ENCODE measurements around the gene CCBE1. TPM values are rescaled to one million over a fixed set of nuclear protein-coding genes. Genes with fewer than 3 reads are reported as not detected.
A peak's percentile ranks its signal among the peaks of the same experiment; 100 is the strongest.

Gene CCBE1
- total RNA-seq, 3 donors from 2014 or later = 0.18 TPM; not detected in 2

- Mint-ChIP-seq H3K36me3 (ENCODE audit: insufficient read depth) (no peaks in the 10 kb centered on the region), H3K4me1 (ENCODE audit: low read depth) (no peaks in the 10 kb centered on the region), H3K4me3 (no peak overlapping the region), H3K9me3 (no peaks in the 10 kb centered on the region), H3K27me3 (ENCODE audit: low read depth) (peaks cover 27% of the 10 kb centered on the region)
- DNase-seq = no peak
- no peak for ATAC-seq
Measured at GRCh38 chr18:59419386-59419785, 277.8 kb downstream of the CCBE1 start.

DNA sequence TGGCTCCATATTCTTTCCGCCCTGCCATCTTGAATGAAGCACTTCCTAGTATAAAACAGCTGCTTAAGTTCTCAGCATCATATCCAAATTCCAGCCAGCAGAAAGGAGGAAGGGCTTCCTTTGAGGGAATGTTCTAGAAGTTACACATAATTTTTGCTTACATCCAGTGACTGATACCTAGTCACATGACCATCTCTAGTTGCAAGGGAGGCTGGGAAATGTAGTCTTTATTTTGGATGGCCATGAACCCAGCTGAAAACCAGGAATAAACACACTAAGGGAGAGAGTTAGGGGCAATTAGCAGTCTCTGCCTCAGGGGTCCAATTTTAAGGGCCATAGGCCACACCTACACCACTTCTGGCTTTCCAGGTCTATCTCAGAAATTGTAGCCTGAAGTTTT lies 280.4 kb downstream of the CCBE1 start:
- no peak for ATAC-seq
- no peak for DNase-seq
- Mint-ChIP-seq H3K36me3 (ENCODE audit: insufficient read depth) (no peaks in the 10 kb centered on the region), H3K4me3 (no peak overlapping the region), H3K27me3 (ENCODE audit: low read depth) (peaks cover 44% of the 10 kb centered on the region), H3K4me1 (ENCODE audit: low read depth) (no peaks in the 10 kb centered on the region), H3K9me3 (no peaks in the 10 kb centered on the region)

DNA sequence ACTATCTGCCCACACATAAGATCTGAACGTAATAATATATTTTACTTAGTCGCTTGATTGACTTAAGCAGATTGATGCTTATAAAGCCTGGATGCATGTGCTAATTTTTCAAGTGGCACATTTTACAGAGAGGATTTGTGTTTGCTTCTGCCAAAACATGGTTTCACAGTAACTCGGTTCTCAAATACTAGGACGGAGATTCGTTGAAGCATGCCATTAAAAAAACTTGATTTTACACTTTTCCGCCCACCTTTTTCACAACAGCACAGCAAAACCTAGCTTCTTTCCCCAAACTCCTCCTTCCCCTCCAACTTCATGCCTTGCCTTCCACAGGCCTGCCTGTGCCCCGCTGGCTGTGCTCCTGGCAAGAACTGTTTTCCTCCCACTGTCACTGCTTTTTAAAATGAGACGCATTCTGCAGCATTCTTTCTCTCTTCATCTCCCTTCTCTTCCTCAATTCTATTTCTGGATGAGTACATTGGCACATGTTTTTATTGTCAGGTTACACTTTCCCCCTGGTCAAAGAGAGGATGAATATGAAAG lies 283.0 kb downstream of the CCBE1 start:
- no peak for ATAC-seq
- no peaks in the 10 kb centered on the region for H3K36me3 Mint-ChIP-seq (ENCODE audit: insufficient read depth)
- H3K27me3 Mint-ChIP-seq (ENCODE audit: low read depth) = peaks cover 38% of the 10 kb centered on the region
- no peak overlapping the region for H3K4me3 Mint-ChIP-seq
- H3K4me1 Mint-ChIP-seq (ENCODE audit: low read depth) = no peaks in the 10 kb centered on the region
- no peak for DNase-seq
- no peaks in the 10 kb centered on the region for H3K9me3 Mint-ChIP-seq

GRCh38 chr18:59402432-59403090 lies 294.7 kb downstream of the CCBE1 start:
- no peaks in the 10 kb centered on the region for H3K36me3 Mint-ChIP-seq (ENCODE audit: insufficient read depth)
- DNase-seq (peak; percentile 63), ATAC-seq (peak; percentile 100)
- no peaks in the 10 kb centered on the region for H3K27me3 Mint-ChIP-seq (ENCODE audit: low read depth)
- H3K4me1 Mint-ChIP-seq (ENCODE audit: low read depth) = peaks cover 2% of the 10 kb centered on the region
- no peak overlapping the region for H3K4me3 Mint-ChIP-seq
- H3K9me3 Mint-ChIP-seq = no peaks in the 10 kb centered on the region

GRCh38 chr18:59400407-59400806 lies 296.8 kb downstream of the CCBE1 start:
- no peak overlapping the region for H3K4me3 Mint-ChIP-seq
- peaks cover 7% of the 10 kb centered on the region for H3K4me1 Mint-ChIP-seq (ENCODE audit: low read depth)
- no peaks in the 10 kb centered on the region for H3K9me3 Mint-ChIP-seq
- no peaks in the 10 kb centered on the region for H3K36me3 Mint-ChIP-seq (ENCODE audit: insufficient read depth)
- DNase-seq (no peak), ATAC-seq (no peak)
- no peaks in the 10 kb centered on the region for H3K27me3 Mint-ChIP-seq (ENCODE audit: low read depth)

DNA sequence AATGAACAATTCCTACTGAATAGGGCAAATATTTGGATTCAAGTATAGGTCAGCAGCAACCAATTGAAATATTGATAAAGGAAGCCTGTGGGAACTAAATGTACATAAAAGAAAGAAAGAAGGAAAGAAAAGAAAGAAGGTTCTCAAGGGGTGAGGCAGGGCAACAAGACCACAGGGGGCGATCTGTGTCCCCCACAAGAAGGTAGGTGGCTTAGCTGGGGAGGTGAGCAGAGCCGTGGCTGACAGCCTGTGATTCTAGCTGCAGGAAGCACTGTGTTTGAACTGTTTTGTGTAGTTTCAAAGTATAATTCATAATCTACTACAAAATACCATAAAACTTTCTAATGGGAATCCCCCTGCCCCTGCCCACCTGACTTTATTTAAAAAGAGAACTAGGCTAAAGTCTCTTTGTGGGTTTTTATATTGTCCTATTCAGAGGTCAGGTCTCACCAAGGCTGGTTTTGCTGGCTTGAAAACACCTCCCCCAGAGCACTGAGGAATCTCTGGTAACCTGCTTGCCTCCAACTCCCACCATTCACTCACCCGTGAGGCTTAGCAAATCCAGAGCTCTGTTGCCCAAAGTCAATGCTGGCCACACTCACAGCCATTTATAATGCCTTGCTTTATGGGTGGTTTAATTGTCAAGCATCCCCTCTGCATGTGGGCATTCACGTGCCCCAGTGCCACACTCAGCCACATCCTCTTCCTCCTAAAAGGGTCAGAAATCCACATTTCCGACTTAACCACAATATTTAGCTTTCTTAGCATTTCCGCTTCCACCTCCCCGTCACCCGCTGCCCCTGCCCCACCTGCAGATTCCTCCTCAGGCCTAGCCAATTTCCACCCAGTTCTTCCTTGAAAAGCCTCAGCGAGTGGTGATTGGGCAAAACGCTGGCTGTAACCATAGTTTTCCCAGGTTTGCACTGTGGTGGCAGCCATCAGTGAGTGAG lies 301.7 kb downstream of the CCBE1 start:
- H3K4me3 Mint-ChIP-seq = no peak overlapping the region
- no peaks in the 10 kb centered on the region for H3K36me3 Mint-ChIP-seq (ENCODE audit: insufficient read depth)
- H3K27me3 Mint-ChIP-seq (ENCODE audit: low read depth) = peaks cover 23% of the 10 kb centered on the region
- peaks cover 7% of the 10 kb centered on the region for H3K4me1 Mint-ChIP-seq (ENCODE audit: low read depth)
- no peak for DNase-seq
- H3K9me3 Mint-ChIP-seq = no peaks in the 10 kb centered on the region
- peak in 1 of 2 donors; percentile 14 for ATAC-seq

DNA sequence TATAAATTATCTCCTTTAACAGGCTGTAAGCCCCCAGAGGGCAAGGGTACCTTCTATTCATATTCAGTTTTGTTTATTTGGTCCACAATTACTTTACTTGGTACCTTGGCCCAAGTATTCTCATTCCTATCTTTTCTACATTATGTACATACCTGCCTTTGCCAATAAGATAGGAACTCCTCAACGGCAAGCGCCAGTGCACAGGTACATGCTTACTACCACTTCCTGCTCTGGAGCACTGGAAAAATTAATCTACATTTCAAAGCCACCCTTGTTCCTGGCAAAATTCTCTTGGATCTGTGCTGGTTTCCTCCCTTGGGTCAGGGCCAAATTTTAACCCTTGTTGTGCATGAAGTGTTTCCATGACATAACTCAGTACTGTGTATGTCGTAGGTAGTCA lies 303.8 kb downstream of the CCBE1 start:
- DNase-seq = no peak
- Mint-ChIP-seq H3K4me1 (ENCODE audit: low read depth) (peaks cover 7% of the 10 kb centered on the region), H3K4me3 (no peak overlapping the region), H3K9me3 (no peaks in the 10 kb centered on the region), H3K36me3 (ENCODE audit: insufficient read depth) (no peaks in the 10 kb centered on the region), H3K27me3 (ENCODE audit: low read depth) (peaks cover 23% of the 10 kb centered on the region)
- ATAC-seq = no peak

- DNase-seq (no peak), ATAC-seq (no peak)
- Mint-ChIP-seq H3K9me3 (no peaks in the 10 kb centered on the region), H3K4me3 (no peak overlapping the region), H3K27me3 (ENCODE audit: low read depth) (peaks cover 11% of the 10 kb centered on the region), H3K36me3 (ENCODE audit: insufficient read depth) (no peaks in the 10 kb centered on the region), H3K4me1 (ENCODE audit: low read depth) (no peaks in the 10 kb centered on the region)
Measured at GRCh38 chr18:59388817-59389216, 308.4 kb downstream of the CCBE1 start.

DNA sequence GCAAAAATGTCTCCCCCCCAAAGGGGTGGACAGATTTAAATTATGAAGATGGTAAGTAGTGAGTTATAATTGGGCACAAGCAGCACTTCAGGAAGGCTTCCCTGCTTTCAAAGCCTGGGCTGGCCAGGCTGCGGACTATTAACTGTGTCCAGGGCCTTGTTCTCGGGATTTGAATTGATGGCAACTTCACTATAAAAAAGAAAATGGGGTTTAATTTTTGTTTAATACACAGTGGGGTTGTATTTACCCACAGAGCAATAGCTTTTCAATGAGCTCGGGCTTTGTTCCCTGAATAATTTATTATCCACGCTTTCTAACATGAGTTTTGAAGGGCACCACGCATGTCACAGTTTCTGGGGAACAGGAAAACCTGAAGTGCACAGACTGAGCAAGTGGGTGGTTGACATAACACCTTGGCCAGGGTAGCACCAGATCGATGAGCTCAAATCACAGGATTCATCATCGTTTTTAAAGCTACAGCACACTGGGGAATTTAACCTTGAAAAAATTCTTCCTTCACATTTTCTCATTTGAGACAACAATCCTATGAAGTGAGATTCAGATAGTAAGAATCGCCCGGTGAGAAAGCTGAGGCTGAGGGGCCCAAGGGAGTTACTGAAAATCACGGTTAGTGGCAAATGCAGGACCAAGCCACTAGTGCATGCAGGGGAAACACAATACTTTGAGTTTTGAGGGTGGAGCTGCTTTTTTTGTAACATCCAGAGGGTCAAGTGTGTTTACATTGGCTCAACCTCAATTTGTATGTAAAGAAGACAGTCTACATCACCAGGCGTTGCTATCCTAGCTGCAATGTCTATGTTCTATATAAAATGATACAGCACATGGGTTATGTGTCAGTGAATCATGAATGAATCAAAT lies 309.3 kb downstream of the CCBE1 start:
- ATAC-seq = no peak
- Mint-ChIP-seq H3K4me3 (no peak overlapping the region), H3K4me1 (ENCODE audit: low read depth) (no peaks in the 10 kb centered on the region), H3K9me3 (no peaks in the 10 kb centered on the region), H3K36me3 (ENCODE audit: insufficient read depth) (no peaks in the 10 kb centered on the region), H3K27me3 (ENCODE audit: low read depth) (peaks cover 6% of the 10 kb centered on the region)
- no peak for DNase-seq

- DNase-seq (no peak), ATAC-seq (no peak)
- Mint-ChIP-seq H3K9me3 (no peaks in the 10 kb centered on the region), H3K4me1 (ENCODE audit: low read depth) (no peaks in the 10 kb centered on the region), H3K27me3 (ENCODE audit: low read depth) (peaks cover under 1% of the 10 kb centered on the region), H3K4me3 (no peak overlapping the region), H3K36me3 (ENCODE audit: insufficient read depth) (no peaks in the 10 kb centered on the region)
Measured at GRCh38 chr18:59386909-59387686, 310.1 kb downstream of the CCBE1 start.

DNA sequence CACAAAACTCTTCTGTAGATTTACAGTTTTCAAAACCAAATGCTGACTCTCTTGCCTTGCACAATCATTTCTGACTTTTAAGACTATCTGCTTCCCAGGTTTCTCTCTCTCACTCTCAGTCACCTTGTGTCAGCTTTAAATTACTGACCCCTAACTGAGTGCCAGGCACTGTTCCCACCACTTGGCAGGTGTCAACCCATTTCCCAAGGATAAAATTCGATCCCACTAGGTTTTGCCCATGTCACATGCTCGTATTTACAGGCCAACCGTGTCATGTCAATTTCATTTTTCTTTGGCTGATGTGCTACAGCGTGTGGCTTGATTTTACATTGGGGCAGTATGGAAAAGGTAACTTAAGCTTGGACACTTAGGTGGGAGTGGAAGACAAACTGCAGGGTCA lies 312.0 kb downstream of the CCBE1 start:
- no peak overlapping the region for H3K4me3 Mint-ChIP-seq
- no peak for ATAC-seq
- H3K9me3 Mint-ChIP-seq = no peaks in the 10 kb centered on the region
- DNase-seq = no peak
- H3K4me1 Mint-ChIP-seq (ENCODE audit: low read depth) = no peaks in the 10 kb centered on the region
- peaks cover 4% of the 10 kb centered on the region for H3K27me3 Mint-ChIP-seq (ENCODE audit: low read depth)
- no peaks in the 10 kb centered on the region for H3K36me3 Mint-ChIP-seq (ENCODE audit: insufficient read depth)

DNA sequence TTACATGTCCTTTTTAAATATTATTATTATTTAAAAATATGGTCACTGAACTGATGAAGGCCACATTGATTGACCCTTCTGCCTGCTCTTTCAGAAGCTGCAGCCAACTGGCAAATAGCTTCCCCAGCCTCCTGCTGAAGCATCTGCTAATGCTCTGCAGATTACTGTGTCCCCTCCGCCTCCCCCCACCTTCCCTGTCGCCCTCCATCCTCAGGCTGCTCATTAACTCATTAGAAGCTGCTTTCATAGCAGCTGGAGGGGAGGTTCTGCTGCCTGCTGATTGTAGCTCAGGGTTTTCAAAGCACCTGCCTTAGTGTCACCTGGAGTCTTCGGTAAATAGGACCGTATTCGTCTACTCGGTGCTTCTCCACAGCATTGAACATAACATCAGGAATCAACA lies 313.4 kb downstream of the CCBE1 start:
- Mint-ChIP-seq H3K4me3 (no peak overlapping the region), H3K9me3 (no peaks in the 10 kb centered on the region), H3K27me3 (ENCODE audit: low read depth) (peaks cover 12% of the 10 kb centered on the region), H3K4me1 (ENCODE audit: low read depth) (no peaks in the 10 kb centered on the region), H3K36me3 (ENCODE audit: insufficient read depth) (no peaks in the 10 kb centered on the region)
- DNase-seq (no peak), ATAC-seq (no peak)

- DNase-seq (no peak), ATAC-seq (no peak)
- H3K27me3 Mint-ChIP-seq (ENCODE audit: low read depth) = peaks cover 12% of the 10 kb centered on the region
- no peak overlapping the region for H3K4me3 Mint-ChIP-seq
- no peaks in the 10 kb centered on the region for H3K36me3 Mint-ChIP-seq (ENCODE audit: insufficient read depth)
- H3K4me1 Mint-ChIP-seq (ENCODE audit: low read depth) = no peaks in the 10 kb centered on the region
- H3K9me3 Mint-ChIP-seq = no peaks in the 10 kb centered on the region
Measured at GRCh38 chr18:59382383-59382782, 314.8 kb downstream of the CCBE1 start.
